Neuronal stem cell (in vitro differentiated cells): Measurements from ENCODE around the gene CYB5A.

Experiments used
- DNase-seq: peaks from one replicate; pipeline ENCODE4 v3.0.0-alpha.2; 2013; ENCODE audit warnings: low spot score
- H2AFZ ChIP-seq: one replicate; pipeline ENCODE4 v1.6.1; 2013; ENCODE audit warnings: mild to moderate bottlenecking, low read length, inconsistent platforms
- H2AK5ac ChIP-seq: 2 replicates; pipeline ENCODE4 v1.6.1; 2013; ENCODE audit warnings: low read depth, mild to moderate bottlenecking, inconsistent platforms, low read length, moderate library complexity, mixed read lengths
- H2BK120ac ChIP-seq: 2 replicates; pipeline ENCODE4 v1.6.1; 2013; ENCODE audit warnings: low read depth, mild to moderate bottlenecking, inconsistent platforms, low read length, moderate library complexity, mixed read lengths
- H2BK12ac ChIP-seq: one replicate; pipeline ENCODE4 v1.6.1; 2013; ENCODE audit warnings: low read length, inconsistent platforms
- H2BK15ac ChIP-seq: 2 replicates; pipeline ENCODE4 v1.6.1; 2013; ENCODE audit warnings: mild to moderate bottlenecking, low read length, inconsistent platforms, mixed read lengths
- H2BK5ac ChIP-seq: one replicate; pipeline ENCODE4 v1.6.1; 2013; ENCODE audit warnings: inconsistent platforms, mild to moderate bottlenecking, low read length, moderate library complexity
- H3K14ac ChIP-seq: one replicate; pipeline ENCODE4 v1.6.1; 2013; ENCODE audit warnings: low read length, inconsistent platforms
- H3K18ac ChIP-seq: 2 replicates; pipeline ENCODE4 v1.6.1; 2013; ENCODE audit warnings: low read length, inconsistent platforms
- H3K23ac ChIP-seq: 2 replicates; pipeline ENCODE4 v1.6.1; 2013; ENCODE audit warnings: low read depth, mild to moderate bottlenecking, mixed read lengths, low read length, inconsistent platforms; ENCODE audit not compliant: poor library complexity
- H3K27ac ChIP-seq: replicated peaks from 3 replicates; pipeline ENCODE4 v1.5.1; 2013; ENCODE audit warnings: low read length, inconsistent platforms
- H3K27me3 ChIP-seq, 3 experiments: 2 replicates each; pipeline ENCODE4 v1.6.1; 2013; ENCODE audit warnings: low read length in 3 of 3, mild to moderate bottlenecking in 2 of 3, inconsistent platforms in 1 of 3, low read depth in 1 of 3, mixed read lengths in 1 of 3, moderate library complexity in 1 of 3; ENCODE audit not compliant: control insufficient read depth in 3 of 3, insufficient read depth in 3 of 3
- H3K36me3 ChIP-seq, 2 donors: replicated peaks in 1 of 2; 2 replicates each; pipeline ENCODE4 v1.6.1; 2013; ENCODE audit warnings: low read length in 2 of 2; ENCODE audit not compliant: control insufficient read depth in 2 of 2, insufficient read depth in 2 of 2
- H3K4ac ChIP-seq: 2 replicates; pipeline ENCODE4 v1.6.1; 2013; ENCODE audit warnings: inconsistent platforms, mild to moderate bottlenecking, low read length, moderate library complexity
- H3K4me1 ChIP-seq, 2 donors: 1 replicate in 1 of 2; 2 replicates in 1 of 2; pipeline ENCODE4 v1.6.1; 2013; ENCODE audit warnings: low read length in 2 of 2, low read depth in 1 of 2; ENCODE audit not compliant: control insufficient read depth in 2 of 2, insufficient read depth in 1 of 2
- H3K4me2 ChIP-seq: one replicate; pipeline ENCODE4 v1.6.1; 2013; ENCODE audit warnings: mild to moderate bottlenecking, low read length, inconsistent platforms; ENCODE audit not compliant: insufficient read depth, poor library complexity, severe bottlenecking
- H3K4me3 ChIP-seq, 2 donors: 2 replicates each; pipeline ENCODE4 v1.5.1; 2013; ENCODE audit warnings: low read length in 2 of 2, mild to moderate bottlenecking in 2 of 2, inconsistent platforms in 1 of 2, moderate library complexity in 1 of 2
- H3K79me1 ChIP-seq: one replicate; pipeline ENCODE4 v1.6.1; 2013; ENCODE audit warnings: low read depth, mild to moderate bottlenecking, inconsistent platforms, low read length, moderate library complexity
- H3K9ac ChIP-seq: one replicate; pipeline ENCODE4 v1.6.1; 2013; ENCODE audit warnings: mild to moderate bottlenecking, low read depth, low read length, inconsistent platforms; ENCODE audit not compliant: poor library complexity
- H3K9me3 ChIP-seq, 2 donors: replicated peaks in 1 of 2; 2 replicates each; pipeline versions ENCODE3 to v1.6.1; 2013; ENCODE audit warnings: low read length in 2 of 2, mild to moderate bottlenecking in 2 of 2, inconsistent platforms in 1 of 2, low read depth in 1 of 2, mixed read lengths in 1 of 2, moderate library complexity in 1 of 2; ENCODE audit not compliant: control insufficient read depth in 2 of 2, insufficient read depth in 1 of 2
- H4K8ac ChIP-seq: one replicate; pipeline ENCODE4 v1.6.1; 2013; ENCODE audit warnings: low read depth, mild to moderate bottlenecking, inconsistent platforms, low read length, moderate library complexity
- H4K91ac ChIP-seq: one replicate; pipeline ENCODE4 v1.6.1; 2013; ENCODE audit warnings: low read length, low read depth, mild to moderate bottlenecking, inconsistent platforms; ENCODE audit not compliant: poor library complexity
- WGBS, 2 donors: extraction: QIAGEN DNeasy Blood & Tissue Kit; methylation state at CpG; one replicate each; pipeline ENCODE4 v1.1.7; 2013; ENCODE audit warnings: missing lambda C conversion rate in 2 of 2, mixed read lengths in 1 of 2; ENCODE audit not compliant: insufficient read length in 2 of 2, insufficient replicate concordance in 1 of 2; ENCODE audit errors: extremely low coverage in 2 of 2; 5-methylcytosine and 5-hydroxymethylcytosine counted together

CYB5A gene

DNA sequence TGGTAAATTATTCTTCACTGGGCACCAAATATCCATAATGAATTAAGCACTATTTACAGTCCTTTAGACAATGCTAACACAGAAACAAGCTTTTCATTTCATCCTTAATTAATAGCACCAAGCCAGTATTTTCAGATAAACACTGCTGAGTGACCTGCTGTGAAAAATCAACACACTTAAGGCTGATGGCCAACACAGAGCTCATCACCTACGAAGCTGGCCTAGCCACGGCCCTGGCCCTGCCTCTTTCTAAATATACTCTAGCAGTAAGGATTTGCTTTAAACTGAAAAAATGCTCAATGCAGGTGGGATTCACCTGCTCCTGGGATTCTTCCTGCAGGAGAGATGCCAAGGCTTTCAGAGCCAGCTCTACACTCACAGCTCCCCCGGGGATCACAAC lies 18.4 kb downstream of the CYB5A start:
- Histone ChIP-seq H3K27ac (no peak overlapping the region), H3K27me3 (no peaks in the 10 kb centered on the region), H4K8ac (no peak overlapping the region), H3K9me3 (no peaks in the 10 kb centered on the region), H2AFZ (no peak overlapping the region), H3K18ac (no peak overlapping the region), H3K9ac (no peak overlapping the region), H3K23ac (no peak overlapping the region), H3K4me3 (no peak overlapping the region), H2BK120ac (no peak overlapping the region), H3K14ac (no peak overlapping the region), H2AK5ac (no peak overlapping the region), H3K36me3 (no peaks in the 10 kb centered on the region), H3K4ac (no peak overlapping the region), H3K4me1 (no peaks in the 10 kb centered on the region), H2BK12ac (no peak overlapping the region), H4K91ac (no peak overlapping the region), H3K4me2 (no peak overlapping the region), H3K79me1 (no peaks in the 10 kb centered on the region), H2BK15ac (no peak overlapping the region), H2BK5ac (no peak overlapping the region)
- no peak for DNase-seq
- WGBS, 2 donors = no CpG with 5 or more reads among the region's 3 CpGs

GRCh38 chr18:74271635-74272034 lies 20.1 kb downstream of the CYB5A start:
- Histone ChIP-seq H2AFZ (no peak overlapping the region), H3K14ac (no peak overlapping the region), H4K8ac (no peak overlapping the region), H3K27ac (no peak overlapping the region), H3K9me3 (no peaks in the 10 kb centered on the region), H2BK5ac (no peak overlapping the region), H3K79me1 (no peaks in the 10 kb centered on the region), H3K18ac (no peak overlapping the region), H2AK5ac (no peak overlapping the region), H2BK12ac (no peak overlapping the region), H3K9ac (no peak overlapping the region), H4K91ac (no peak overlapping the region), H3K36me3 (no peaks in the 10 kb centered on the region), H3K27me3 (no peaks in the 10 kb centered on the region), H3K4me2 (no peak overlapping the region), H3K23ac (no peak overlapping the region), H2BK15ac (no peak overlapping the region), H3K4ac (no peak overlapping the region), H3K4me1 (no peaks in the 10 kb centered on the region), H3K4me3 (no peak overlapping the region), H2BK120ac (no peak overlapping the region)
- WGBS, 2 donors = no CpG with 5 or more reads among the region's 3 CpGs
- no peak for DNase-seq

DNA sequence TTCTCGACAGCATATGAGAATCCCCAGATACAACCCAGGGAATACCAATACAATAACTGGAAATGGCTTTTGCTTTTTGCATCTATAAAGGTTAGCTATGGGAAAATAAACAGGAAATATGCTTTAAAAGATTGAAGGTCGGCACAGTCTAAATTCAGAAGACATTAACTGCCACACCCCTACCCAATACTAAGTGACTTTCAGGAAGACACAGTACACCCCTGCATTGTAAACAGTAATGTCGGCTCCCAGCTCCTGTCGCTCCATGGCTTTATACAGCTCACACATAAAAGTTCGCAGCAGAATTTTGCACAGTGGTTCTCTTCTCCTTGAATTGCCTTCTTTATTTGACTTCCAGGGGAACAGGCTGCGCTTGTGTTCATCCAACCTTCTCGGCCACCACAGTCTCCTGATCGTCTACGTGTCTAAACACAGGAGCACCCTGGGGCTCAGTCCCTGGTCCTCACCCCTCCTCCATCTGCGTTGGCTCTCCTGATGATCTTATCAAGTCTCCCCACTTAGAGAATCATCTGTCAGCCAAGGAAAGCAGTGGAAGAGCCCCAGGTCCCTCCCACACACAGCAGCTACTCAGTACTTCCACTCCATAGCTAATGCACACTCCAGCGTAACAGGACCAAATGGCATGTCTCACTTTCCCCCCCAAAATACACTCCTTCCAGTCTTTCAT lies 22.7 kb downstream of the CYB5A start:
- WGBS, 2 donors = no CpG with 5 or more reads among the region's 11 CpGs

GRCh38 chr18:74268175-74268574 lies 23.6 kb downstream of the CYB5A start:
- no peak overlapping the region for H2AFZ ChIP-seq
- no peak overlapping the region for H3K18ac ChIP-seq
- H3K27me3 ChIP-seq = no peaks in the 10 kb centered on the region
- no peak overlapping the region for H4K8ac ChIP-seq
- WGBS, 2 donors = no CpG with 5 or more reads among the region's 7 CpGs
- peaks cover 0 to 3% of the 10 kb centered on the region in 2 donors for H3K9me3 ChIP-seq
- no peak for DNase-seq
- H3K14ac ChIP-seq = no peak overlapping the region
- H3K4me1 ChIP-seq = no peaks in the 10 kb centered on the region
- no peak overlapping the region for H2BK12ac ChIP-seq
- H2BK5ac ChIP-seq = no peak overlapping the region
- no peak overlapping the region for H3K4me2 ChIP-seq
- no peak overlapping the region for H3K23ac ChIP-seq
- no peak overlapping the region for H4K91ac ChIP-seq
- H3K36me3 ChIP-seq = no peaks in the 10 kb centered on the region
- no peak overlapping the region for H2BK15ac ChIP-seq
- no peak overlapping the region for H2BK120ac ChIP-seq
- H2AK5ac ChIP-seq = peak overlapping the region; percentile 9
- H3K79me1 ChIP-seq = no peaks in the 10 kb centered on the region
- no peak overlapping the region for H3K27ac ChIP-seq
- no peak overlapping the region for H3K4ac ChIP-seq
- H3K9ac ChIP-seq = no peak overlapping the region
- H3K4me3 ChIP-seq = no peak overlapping the region

More for the DNA sequence above, 22.7 kb downstream of the CYB5A start:
- Histone ChIP-seq H3K14ac (no peak overlapping the region), H2BK12ac (no peak overlapping the region), H3K27ac (no peak overlapping the region), H2BK15ac (no peak overlapping the region), H3K79me1 (no peaks in the 10 kb centered on the region), H2BK120ac (no peak overlapping the region), H2BK5ac (no peak overlapping the region), H3K4me3 (no peak overlapping the region), H3K36me3 (no peaks in the 10 kb centered on the region), H4K91ac (no peak overlapping the region), H3K18ac (no peak overlapping the region), H3K23ac (no peak overlapping the region), H2AK5ac (no peak overlapping the region), H3K27me3 (no peaks in the 10 kb centered on the region), H3K9ac (no peak overlapping the region), H3K9me3 (peaks cover 0 to 3% of the 10 kb centered on the region in 2 donors), H3K4ac (no peak overlapping the region), H4K8ac (no peak overlapping the region), H2AFZ (no peak overlapping the region), H3K4me1 (no peaks in the 10 kb centered on the region), H3K4me2 (no peak overlapping the region)
- no peak for DNase-seq
